Mesendoderm (in vitro differentiated cells): Measurements from ENCODE around the gene TUT4.

ENCODE experiments used
- DNase-seq: peaks from one replicate; pipeline ENCODE4 v3.0.0; 2013
- H2AK5ac ChIP-seq: 2 replicates; pipeline ENCODE4 v1.6.1; 2013; ENCODE audit warnings: low read length, inconsistent platforms
- H2BK120ac ChIP-seq: 2 replicates; pipeline ENCODE4 v1.6.1; 2013; ENCODE audit warnings: low read depth, mild to moderate bottlenecking, low read length, moderate library complexity, mixed read lengths
- H2BK15ac ChIP-seq: replicated peaks from 2 replicates; pipeline ENCODE4 v1.6.1; 2013; ENCODE audit warnings: low read depth, mild to moderate bottlenecking, moderate library complexity
- H2BK5ac ChIP-seq: 2 replicates; pipeline ENCODE4 v1.6.1; 2013; ENCODE audit warnings: low read length, inconsistent platforms
- H3K18ac ChIP-seq: 2 replicates; pipeline ENCODE4 v1.6.1; 2013; ENCODE audit warnings: mild to moderate bottlenecking, low read length, mixed read lengths
- H3K23ac ChIP-seq: one replicate; pipeline ENCODE4 v1.6.1; 2013; ENCODE audit warnings: low read length
- H3K27ac ChIP-seq: 2 replicates; pipeline ENCODE4 v1.5.1; 2013; ENCODE audit warnings: low read depth, mild to moderate bottlenecking, inconsistent platforms, low read length, moderate library complexity
- H3K27me3 ChIP-seq: 2 replicates; pipeline ENCODE4 v1.6.1; 2013; ENCODE audit warnings: low read length, control low read depth, mild to moderate bottlenecking, inconsistent platforms; ENCODE audit not compliant: insufficient read depth, poor library complexity
- H3K36me3 ChIP-seq: 2 replicates; pipeline ENCODE4 v1.6.1; 2013; ENCODE audit warnings: low read length, inconsistent platforms; ENCODE audit not compliant: control insufficient read depth, insufficient read depth
- H3K4ac ChIP-seq: one replicate; pipeline ENCODE4 v1.6.1; 2013; ENCODE audit warnings: low read depth, mild to moderate bottlenecking, low read length, moderate library complexity
- H3K4me1 ChIP-seq: 2 replicates; pipeline ENCODE4 v1.6.1; 2013; ENCODE audit warnings: low read depth, low read length, inconsistent platforms; ENCODE audit not compliant: control insufficient read depth
- H3K4me2 ChIP-seq: 2 replicates; pipeline ENCODE4 v1.6.1; 2013; ENCODE audit warnings: low read length
- H3K4me3 ChIP-seq: 2 replicates; pipeline ENCODE4 v1.5.1; 2013; ENCODE audit warnings: mild to moderate bottlenecking, low read length
- H3K56ac ChIP-seq: one replicate; pipeline ENCODE4 v1.6.1; 2013; ENCODE audit warnings: low read length
- H3K79me1 ChIP-seq: 2 replicates; pipeline ENCODE4 v1.6.1; 2013; ENCODE audit warnings: low read length, inconsistent platforms
- H3K79me2 ChIP-seq: 2 replicates; pipeline ENCODE4 v1.6.1; 2013; ENCODE audit warnings: mild to moderate bottlenecking, low read length; ENCODE audit not compliant: control insufficient read depth, insufficient read depth
- H3K9ac ChIP-seq: 2 replicates; pipeline ENCODE4 v1.6.1; 2013; ENCODE audit warnings: low read length, inconsistent platforms
- H4K5ac ChIP-seq: one replicate; pipeline ENCODE4 v1.6.1; 2013; ENCODE audit warnings: low read length
- H4K8ac ChIP-seq: one replicate; pipeline ENCODE4 v1.6.1; 2013; ENCODE audit warnings: low read depth, mild to moderate bottlenecking, control low read depth, low read length, moderate library complexity
- WGBS: extraction: QIAGEN DNeasy Blood & Tissue Kit; methylation state at CpG from one replicate; pipeline ENCODE4 v1.1.7; 2013; ENCODE audit warnings: low lambda C conversion rate, missing lambda C conversion rate; ENCODE audit not compliant: insufficient coverage; ENCODE audit errors: extremely low coverage; 5-methylcytosine and 5-hydroxymethylcytosine counted together

Gene TUT4

DNA sequence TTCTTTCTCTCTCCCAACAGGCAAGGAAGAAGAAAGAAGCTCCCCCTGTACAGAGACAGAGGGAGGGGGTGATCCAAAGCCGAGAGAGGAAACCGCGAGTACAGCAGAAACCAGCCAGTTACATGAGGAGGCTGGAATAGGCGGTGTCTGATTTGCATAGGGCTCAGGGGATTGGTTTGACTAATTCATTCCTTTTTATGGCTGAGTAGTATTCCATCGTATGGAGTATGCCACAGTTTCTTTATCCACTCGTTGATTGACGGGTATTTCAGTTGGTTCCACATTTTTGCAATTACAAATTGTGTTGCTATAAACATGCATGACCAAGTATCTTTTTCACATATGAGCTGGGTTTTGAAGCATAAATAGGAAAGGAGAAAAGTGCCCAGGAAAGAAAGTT is 45.8 kb upstream of the TUT4 start:
- Histone ChIP-seq H3K79me1 (no peaks in the 10 kb centered on the region), H3K18ac (no peak overlapping the region), H2BK5ac (no peak overlapping the region), H2BK15ac (no peak overlapping the region), H3K9ac (no peak overlapping the region), H3K27me3 (no peaks in the 10 kb centered on the region), H3K4me3 (no peak overlapping the region), H3K4me2 (no peak overlapping the region), H3K4me1 (peaks cover 7% of the 10 kb centered on the region), H4K5ac (no peak overlapping the region), H3K56ac (no peak overlapping the region), H3K4ac (no peak overlapping the region), H3K27ac (no peak overlapping the region), H3K36me3 (no peaks in the 10 kb centered on the region), H3K79me2 (no peaks in the 10 kb centered on the region), H3K23ac (no peak overlapping the region), H4K8ac (no peak overlapping the region), H2BK120ac (no peak overlapping the region), H2AK5ac (no peak overlapping the region)
- WGBS, result no CpG with 5 or more reads among the region's 7 CpGs
- no peak for DNase-seq

GRCh38 chr1:52597912-52598311 is 45.0 kb upstream of the TUT4 start:
- no peak overlapping the region for H2AK5ac ChIP-seq
- no peak overlapping the region for H3K9ac ChIP-seq
- no peak overlapping the region for H2BK15ac ChIP-seq
- peaks cover 6% of the 10 kb centered on the region for H3K4me1 ChIP-seq
- H4K8ac ChIP-seq, result no peak overlapping the region
- H3K27ac ChIP-seq, result no peak overlapping the region
- no peaks in the 10 kb centered on the region for H3K79me1 ChIP-seq
- no peaks in the 10 kb centered on the region for H3K79me2 ChIP-seq
- no CpG with 5 or more reads among the region's 2 CpGs for WGBS
- no peak overlapping the region for H2BK5ac ChIP-seq
- no peak overlapping the region for H3K4ac ChIP-seq
- H3K36me3 ChIP-seq, result no peaks in the 10 kb centered on the region
- no peaks in the 10 kb centered on the region for H3K27me3 ChIP-seq
- H2BK120ac ChIP-seq, result no peak overlapping the region
- no peak overlapping the region for H3K23ac ChIP-seq
- no peak overlapping the region for H4K5ac ChIP-seq
- H3K56ac ChIP-seq, result no peak overlapping the region
- no peak overlapping the region for H3K4me2 ChIP-seq
- no peak for DNase-seq
- H3K18ac ChIP-seq, result no peak overlapping the region
- no peak overlapping the region for H3K4me3 ChIP-seq

GRCh38 chr1:52595061-52595460 is 42.2 kb upstream of the TUT4 start:
- Histone ChIP-seq H2AK5ac (no peak overlapping the region), H3K9ac (no peak overlapping the region), H3K56ac (no peak overlapping the region), H3K4me1 (no peaks in the 10 kb centered on the region), H4K5ac (no peak overlapping the region), H4K8ac (no peak overlapping the region), H2BK15ac (no peak overlapping the region), H3K18ac (no peak overlapping the region), H3K4me2 (no peak overlapping the region), H3K27me3 (no peaks in the 10 kb centered on the region), H3K79me1 (no peaks in the 10 kb centered on the region), H3K27ac (no peak overlapping the region), H3K4me3 (no peak overlapping the region), H3K23ac (no peak overlapping the region), H3K4ac (no peak overlapping the region), H3K36me3 (no peaks in the 10 kb centered on the region), H3K79me2 (no peaks in the 10 kb centered on the region), H2BK5ac (no peak overlapping the region), H2BK120ac (no peak overlapping the region)
- no CpG with 5 or more reads among the region's 3 CpGs for WGBS
- no peak for DNase-seq

DNA sequence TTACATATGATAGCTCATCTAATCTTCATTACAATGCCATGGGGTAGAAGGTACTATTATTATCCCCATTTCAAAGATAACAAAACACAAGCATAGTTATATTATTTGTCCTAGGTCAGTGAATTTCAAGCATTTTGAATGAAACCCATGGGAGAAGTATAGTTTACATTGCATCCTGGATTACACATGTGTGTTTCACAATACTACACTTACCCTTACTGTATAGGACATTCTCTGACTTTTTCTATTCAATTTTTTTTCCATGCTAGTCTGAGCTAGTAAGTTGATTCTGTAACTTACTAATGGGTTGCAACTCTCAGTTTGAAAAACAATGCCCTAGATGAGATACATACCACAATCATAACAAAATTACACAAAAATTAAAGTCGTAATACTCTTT is 40.6 kb upstream of the TUT4 start:
- H4K8ac ChIP-seq, result no peak overlapping the region
- WGBS, result no CpG with 5 or more reads among the region's 1 CpG

GRCh38 chr1:52592637-52593323 is 39.9 kb upstream of the TUT4 start:
- Histone ChIP-seq H3K79me2 (no peaks in the 10 kb centered on the region), H3K4me3 (no peak overlapping the region), H3K4me1 (no peaks in the 10 kb centered on the region), H3K27ac (no peak overlapping the region), H3K27me3 (no peaks in the 10 kb centered on the region), H2BK120ac (no peak overlapping the region), H3K56ac (no peak overlapping the region), H3K18ac (no peak overlapping the region), H4K5ac (no peak overlapping the region), H4K8ac (no peak overlapping the region), H3K79me1 (no peaks in the 10 kb centered on the region), H3K36me3 (no peaks in the 10 kb centered on the region), H3K9ac (no peak overlapping the region), H2BK15ac (no peak overlapping the region), H2AK5ac (no peak overlapping the region), H3K4ac (no peak overlapping the region), H3K23ac (no peak overlapping the region), H3K4me2 (no peak overlapping the region), H2BK5ac (no peak overlapping the region)
- no CpG with 5 or more reads among the region's 5 CpGs for WGBS
- no peak for DNase-seq

More for the DNA sequence above, 40.6 kb upstream of the TUT4 start:
- Histone ChIP-seq H4K5ac (no peak overlapping the region), H3K27me3 (no peaks in the 10 kb centered on the region), H3K79me2 (no peaks in the 10 kb centered on the region), H3K4me1 (no peaks in the 10 kb centered on the region), H3K4me2 (no peak overlapping the region), H3K27ac (no peak overlapping the region), H2BK15ac (no peak overlapping the region), H3K18ac (no peak overlapping the region), H2BK120ac (no peak overlapping the region), H2BK5ac (no peak overlapping the region), H2AK5ac (no peak overlapping the region), H3K23ac (no peak overlapping the region), H3K4me3 (no peak overlapping the region), H3K36me3 (no peaks in the 10 kb centered on the region), H3K4ac (no peak overlapping the region), H3K9ac (no peak overlapping the region), H3K56ac (no peak overlapping the region), H3K79me1 (no peaks in the 10 kb centered on the region)
- no peak for DNase-seq

- Histone ChIP-seq H3K79me2 (no peaks in the 10 kb centered on the region), H2AK5ac (no peak overlapping the region), H3K4ac (no peak overlapping the region), H2BK120ac (no peak overlapping the region), H4K5ac (no peak overlapping the region), H3K18ac (no peak overlapping the region), H4K8ac (no peak overlapping the region), H3K36me3 (no peaks in the 10 kb centered on the region), H3K27ac (no peak overlapping the region), H3K4me3 (no peak overlapping the region), H3K23ac (no peak overlapping the region), H2BK15ac (no peak overlapping the region), H3K27me3 (no peaks in the 10 kb centered on the region), H3K4me1 (no peaks in the 10 kb centered on the region), H2BK5ac (no peak overlapping the region), H3K4me2 (no peak overlapping the region), H3K9ac (no peak overlapping the region), H3K56ac (no peak overlapping the region), H3K79me1 (no peaks in the 10 kb centered on the region)
- DNase-seq, result no peak
- WGBS, result no CpG with 5 or more reads among the region's 6 CpGs
Measured at GRCh38 chr1:52590266-52590665, 37.4 kb upstream of the TUT4 start.
